Measurements from ENCODE around the gene ABHD8.
A peak's percentile ranks its signal among the peaks of the same experiment; 100 is the strongest.
"Not testable (repeated sequence)": the region's sequence is repeated elsewhere in the genome, so short reads cannot be mapped to it uniquely, and the experiment has no call there.

The ABHD8 gene

GRCh38 chr19:17296273-17296672 lies 7.0 kb downstream of the ABHD8 start:
- Histone ChIP-seq H3K4me1 (ENCODE audit: insufficient read depth, low read length, severe bottlenecking) (peaks cover 24% of the 10 kb centered on the region), H3K36me3 (ENCODE audit: insufficient read depth, low read length) (peaks cover 42% of the 10 kb centered on the region), H3K27me3 (ENCODE audit: insufficient read depth, low read length) (no peaks in the 10 kb centered on the region), H3K4me2 (ENCODE audit: low read length) (no peak overlapping the region), H3K9me2 (ENCODE audit: low read depth, low read length) (no peaks in the 10 kb centered on the region), H3K9ac (ENCODE audit: low read length) (no peak overlapping the region), H3F3A (ENCODE audit: insufficient read depth, low read length) (no peaks in the 10 kb centered on the region), H4K20me1 (ENCODE audit: insufficient read depth, low read length) (no peaks in the 10 kb centered on the region), H2AFZ (ENCODE audit: low read length) (no peak overlapping the region), H3K4me3 (ENCODE audit: low read depth, low read length, poor library complexity, severe bottlenecking) (no peak overlapping the region), H3K79me2 (ENCODE audit: insufficient read depth, low read length) (no peaks in the 10 kb centered on the region), H3K27ac (ENCODE audit: low read depth, low read length, poor library complexity, severe bottlenecking) (no peak overlapping the region), H3K9me3 (ENCODE audit: low read length) (no peaks in the 10 kb centered on the region)
- no peak for TF ChIP-seq EZH2 (IDR thresholded peaks at IDR 0.05; ENCODE audit: borderline replicate concordance, low read length)
- TF ChIP-seq, protein P1, sequence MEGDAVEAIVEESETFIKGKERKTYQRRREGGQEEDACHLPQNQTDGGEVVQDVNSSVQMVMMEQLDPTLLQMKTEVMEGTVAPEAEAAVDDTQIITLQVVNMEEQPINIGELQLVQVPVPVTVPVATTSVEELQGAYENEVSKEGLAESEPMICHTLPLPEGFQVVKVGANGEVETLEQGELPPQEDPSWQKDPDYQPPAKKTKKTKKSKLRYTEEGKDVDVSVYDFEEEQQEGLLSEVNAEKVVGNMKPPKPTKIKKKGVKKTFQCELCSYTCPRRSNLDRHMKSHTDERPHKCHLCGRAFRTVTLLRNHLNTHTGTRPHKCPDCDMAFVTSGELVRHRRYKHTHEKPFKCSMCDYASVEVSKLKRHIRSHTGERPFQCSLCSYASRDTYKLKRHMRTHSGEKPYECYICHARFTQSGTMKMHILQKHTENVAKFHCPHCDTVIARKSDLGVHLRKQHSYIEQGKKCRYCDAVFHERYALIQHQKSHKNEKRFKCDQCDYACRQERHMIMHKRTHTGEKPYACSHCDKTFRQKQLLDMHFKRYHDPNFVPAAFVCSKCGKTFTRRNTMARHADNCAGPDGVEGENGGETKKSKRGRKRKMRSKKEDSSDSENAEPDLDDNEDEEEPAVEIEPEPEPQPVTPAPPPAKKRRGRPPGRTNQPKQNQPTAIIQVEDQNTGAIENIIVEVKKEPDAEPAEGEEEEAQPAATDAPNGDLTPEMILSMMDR (IDR thresholded peaks at IDR 0.05; ENCODE audit: low read length), result no peak

DNA sequence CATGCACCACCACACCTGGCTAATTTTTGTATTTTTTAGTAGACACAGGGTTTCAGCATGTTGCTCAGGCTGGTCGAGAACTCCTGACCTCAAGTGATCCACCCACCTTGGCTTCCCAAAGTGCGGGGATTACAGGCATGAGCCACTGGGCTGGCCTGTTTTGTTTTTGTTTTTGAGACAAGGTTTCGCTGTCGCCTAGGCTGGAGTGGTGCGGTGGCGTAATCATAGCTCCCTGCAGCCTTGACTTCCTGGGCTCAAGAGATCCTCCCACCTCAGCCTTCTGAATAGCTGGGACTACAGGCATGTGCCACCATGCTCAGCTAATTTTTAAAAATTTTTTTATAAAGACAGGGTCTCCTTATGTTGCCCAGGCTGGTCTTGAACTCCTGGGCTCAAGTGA lies 7.7 kb downstream of the ABHD8 start:
- H3K4me2 ChIP-seq (ENCODE audit: low read length); H4K20me1 ChIP-seq (ENCODE audit: insufficient read depth, low read length); H3K79me2 ChIP-seq (ENCODE audit: insufficient read depth, low read length); H2AFZ ChIP-seq (ENCODE audit: low read length); H3K9me3 ChIP-seq (ENCODE audit: low read length); H3K27ac ChIP-seq (ENCODE audit: low read depth, low read length, poor library complexity, severe bottlenecking); H3K9ac ChIP-seq (ENCODE audit: low read length); H3K27me3 ChIP-seq (ENCODE audit: insufficient read depth, low read length); H3K9me2 ChIP-seq (ENCODE audit: low read depth, low read length); H3K4me3 ChIP-seq (ENCODE audit: low read depth, low read length, poor library complexity, severe bottlenecking); H3F3A ChIP-seq (ENCODE audit: insufficient read depth, low read length): not testable (repeated sequence)
- peaks cover 35% of the 10 kb centered on the region for H3K36me3 ChIP-seq (ENCODE audit: insufficient read depth, low read length)
- peaks cover 24% of the 10 kb centered on the region for H3K4me1 ChIP-seq (ENCODE audit: insufficient read depth, low read length, severe bottlenecking)

DNA sequence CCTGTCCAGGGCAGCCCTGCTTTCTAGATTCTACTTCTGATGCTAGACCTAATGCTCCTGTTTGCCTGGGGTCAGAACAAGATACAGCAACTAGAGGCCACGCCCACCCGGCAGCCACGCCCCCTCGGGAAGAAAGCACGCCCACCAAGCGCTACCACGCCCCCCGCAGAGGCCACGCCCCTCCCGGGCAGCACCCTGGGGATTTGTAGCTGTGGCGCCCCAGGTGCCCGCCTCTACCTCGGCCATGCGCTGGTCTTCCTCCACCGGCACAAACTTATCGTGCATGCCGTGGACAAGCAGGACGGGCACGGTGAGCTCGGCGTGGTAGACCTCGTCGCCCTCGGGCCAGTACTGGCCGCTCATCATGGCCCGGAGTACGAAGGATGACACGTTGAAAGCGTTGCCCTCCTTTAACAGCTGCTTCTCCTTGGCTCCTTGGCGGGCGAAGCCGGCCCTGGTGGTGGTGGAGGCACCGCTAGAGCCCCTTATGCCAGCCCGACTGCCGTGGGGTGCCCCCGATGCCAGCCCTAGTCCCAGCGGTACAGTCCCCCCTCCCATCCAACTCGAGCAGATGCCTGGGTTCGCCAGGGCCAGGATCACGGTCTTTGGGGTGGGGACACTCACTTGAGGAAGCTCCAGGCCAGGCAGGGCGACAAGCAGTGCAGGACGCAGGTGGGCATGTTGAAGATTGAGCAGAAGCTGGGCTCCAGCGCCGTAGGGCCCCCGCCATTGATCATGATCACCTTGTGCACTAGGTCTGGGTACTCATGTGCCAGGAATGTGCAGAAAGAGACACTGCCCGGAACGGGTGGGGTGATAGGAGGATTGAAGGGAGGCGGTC lies 9.0 kb downstream of the ABHD8 start:
- Histone ChIP-seq H3K79me2 (ENCODE audit: insufficient read depth, low read length) (no peaks in the 10 kb centered on the region), H3K27me3 (ENCODE audit: insufficient read depth, low read length) (no peaks in the 10 kb centered on the region), H3F3A (ENCODE audit: insufficient read depth, low read length) (peaks cover 3% of the 10 kb centered on the region; the same call in 1 of the 2 replicates), H3K9me3 (ENCODE audit: low read length) (no peaks in the 10 kb centered on the region), H3K36me3 (ENCODE audit: insufficient read depth, low read length) (peaks cover 35% of the 10 kb centered on the region), H3K9me2 (ENCODE audit: low read depth, low read length) (no peaks in the 10 kb centered on the region), H3K9ac (ENCODE audit: low read length) (no peak overlapping the region), H3K4me3 (ENCODE audit: low read depth, low read length, poor library complexity, severe bottlenecking) (peak overlapping the region; percentile 74), H3K27ac (ENCODE audit: low read depth, low read length, poor library complexity, severe bottlenecking) (no peak overlapping the region), H3K4me1 (ENCODE audit: insufficient read depth, low read length, severe bottlenecking) (peaks cover 24% of the 10 kb centered on the region), H3K4me2 (ENCODE audit: low read length) (peak overlapping the region; percentile 57), H4K20me1 (ENCODE audit: insufficient read depth, low read length) (no peaks in the 10 kb centered on the region), H2AFZ (ENCODE audit: low read length) (no peak overlapping the region)
- no peak for TF ChIP-seq EZH2 (IDR thresholded peaks at IDR 0.05; ENCODE audit: borderline replicate concordance, low read length)
- TF ChIP-seq, protein P1 (IDR thresholded peaks at IDR 0.05; ENCODE audit: low read length), result no peak

DNA sequence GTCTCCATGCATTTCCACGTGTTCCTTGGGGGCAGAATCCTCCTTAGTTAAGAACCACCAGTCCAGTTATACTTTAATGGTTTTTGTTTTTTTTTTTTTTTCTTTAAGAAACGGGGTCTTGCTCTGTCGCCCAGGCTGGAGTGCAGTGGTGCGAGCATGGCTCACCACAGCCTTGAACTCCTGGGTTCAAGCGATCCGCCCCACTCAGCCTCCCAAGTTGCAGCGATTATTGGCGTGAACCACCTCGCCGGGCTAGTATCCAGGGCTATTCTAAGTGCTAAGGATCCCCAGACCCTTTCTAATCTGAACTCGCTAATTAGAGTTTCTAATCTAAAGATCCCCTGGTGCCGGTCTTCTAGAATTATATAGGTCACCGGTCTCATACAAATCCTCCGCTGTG lies 9.6 kb downstream of the ABHD8 start:
- Histone ChIP-seq H3F3A (ENCODE audit: insufficient read depth, low read length) (peaks cover 3% of the 10 kb centered on the region; the same call in 1 of the 2 replicates), H3K79me2 (ENCODE audit: insufficient read depth, low read length) (no peaks in the 10 kb centered on the region), H3K4me2 (ENCODE audit: low read length) (peak overlapping the region; percentile 57), H3K9ac (ENCODE audit: low read length) (peak overlapping the region; percentile 1; the same call in 1 of the 2 replicates), H2AFZ (ENCODE audit: low read length) (no peak overlapping the region), H3K27me3 (ENCODE audit: insufficient read depth, low read length) (no peaks in the 10 kb centered on the region), H3K9me3 (ENCODE audit: low read length) (no peaks in the 10 kb centered on the region), H3K36me3 (ENCODE audit: insufficient read depth, low read length) (peaks cover 29% of the 10 kb centered on the region), H3K4me3 (ENCODE audit: low read depth, low read length, poor library complexity, severe bottlenecking) (peak overlapping the region; percentile 74), H4K20me1 (ENCODE audit: insufficient read depth, low read length) (no peaks in the 10 kb centered on the region), H3K4me1 (ENCODE audit: insufficient read depth, low read length, severe bottlenecking) (peaks cover 24% of the 10 kb centered on the region), H3K27ac (ENCODE audit: low read depth, low read length, poor library complexity, severe bottlenecking) (peak overlapping the region; percentile 54), H3K9me2 (ENCODE audit: low read depth, low read length) (no peaks in the 10 kb centered on the region)
- TF ChIP-seq, protein P1 (IDR thresholded peaks at IDR 0.05; ENCODE audit: low read length), result no peak
- TF ChIP-seq EZH2 (IDR thresholded peaks at IDR 0.05; ENCODE audit: borderline replicate concordance, low read length), result no peak

All from OCI-LY1 (cell line).